T follicular helper cell (primary cell): ENCODE results near the gene DNAJC15.
"Not testable (repeated sequence)": the region's sequence is repeated elsewhere in the genome, so short reads cannot be mapped to it uniquely, and the experiment has no call there.

Experiments
- DNase-seq: peaks from one replicate; pipeline ENCODE4 v3.0.0-alpha.2; 2020; ENCODE audit warnings: low read depth
- total RNA-seq, 2 experiments: gene quantifications; one replicate each; lab custom pipeline; 2026; lab: John Stamatoyannopoulos, UW

The DNAJC15 gene
- 31.3 to 50.0 reads per million in 2 experiments for total RNA-seq

- DNase-seq = peak; percentile 21
These were observed at the start of gene DNAJC15 for GRCh38 chr13:43023289-43023963. DNAJC15 (plus strand) TSS chr13:43023586; CDS start chr13:43023627, 41 bp downstream.

GRCh38 chr13:42976066-42976465 is 47.3 kb upstream of the DNAJC15 start:
- no peak for DNase-seq

- DNase-seq = no peak
These were observed 46.1 kb upstream of the DNAJC15 start for GRCh38 chr13:42977219-42977659.

GRCh38 chr13:42981317-42981716 is 42.1 kb upstream of the DNAJC15 start:
- DNase-seq = no peak

GRCh38 chr13:42981853-42982252 is 41.5 kb upstream of the DNAJC15 start:
- no peak for DNase-seq

- DNase-seq = no peak
These were observed 39.4 kb upstream of the DNAJC15 start for GRCh38 chr13:42984026-42984425.

- DNase-seq = no peak
These were observed 38.7 kb upstream of the DNAJC15 start for GRCh38 chr13:42984691-42985090.

- DNase-seq = no peak
These were observed 37.8 kb upstream of the DNAJC15 start for GRCh38 chr13:42985312-42986175.

- no peak for DNase-seq
These were observed 37.2 kb upstream of the DNAJC15 start for GRCh38 chr13:42986176-42986574.

- no peak for DNase-seq
These were observed 32.8 kb upstream of the DNAJC15 start for GRCh38 chr13:42990291-42991232.

- not testable (repeated sequence) for DNase-seq
These were observed 32.0 kb upstream of the DNAJC15 start for GRCh38 chr13:42991233-42991897.

GRCh38 chr13:42991898-42992763 is 31.3 kb upstream of the DNAJC15 start, which contains the start of gene EPSTI1:
EPSTI1 (minus strand) TSS chr13:42992241; CDS start chr13:42992165, 76 bp downstream.
- peak; percentile 52 for DNase-seq

- no peak for DNase-seq
These were observed 30.6 kb upstream of the DNAJC15 start for GRCh38 chr13:42992764-42993122.

GRCh38 chr13:42994878-42995277 is 28.5 kb upstream of the DNAJC15 start:
- DNase-seq = no peak

GRCh38 chr13:42996584-42996983 is 26.8 kb upstream of the DNAJC15 start:
- DNase-seq = no peak

GRCh38 chr13:42997381-42997780 is 26.0 kb upstream of the DNAJC15 start:
- no peak for DNase-seq

GRCh38 chr13:42999491-42999890 is 23.9 kb upstream of the DNAJC15 start:
- DNase-seq = no peak

- DNase-seq = no peak
These were observed 22.7 kb upstream of the DNAJC15 start for GRCh38 chr13:43000676-43001075.

GRCh38 chr13:43002021-43002420 is 21.4 kb upstream of the DNAJC15 start:
- no peak for DNase-seq

- no peak for DNase-seq
These were observed 20.4 kb upstream of the DNAJC15 start for GRCh38 chr13:43003010-43003409.
